GM23248 (cell line): Measurements from ENCODE around the gene GRIN3A.

Experiments
- EZH2 ChIP-seq: fragments of 200-600 bp; sonication (generic); IDR thresholded peaks from 2 replicates; pipeline ENCODE4 v1.6.1; 2018; ENCODE audit warnings: antibody characterized with exemption, mild to moderate bottlenecking; ENCODE audit not compliant: insufficient read depth, poor library complexity, severe bottlenecking
- EZH2phosphoT487 ChIP-seq: fragments of 200-600 bp; sonication (generic); IDR thresholded peaks from 2 replicates; pipeline ENCODE4 v1.6.1; 2018; ENCODE audit warnings: antibody characterized with exemption, moderate library complexity, mild to moderate bottlenecking, low read depth; ENCODE audit not compliant: insufficient read depth

DNA sequence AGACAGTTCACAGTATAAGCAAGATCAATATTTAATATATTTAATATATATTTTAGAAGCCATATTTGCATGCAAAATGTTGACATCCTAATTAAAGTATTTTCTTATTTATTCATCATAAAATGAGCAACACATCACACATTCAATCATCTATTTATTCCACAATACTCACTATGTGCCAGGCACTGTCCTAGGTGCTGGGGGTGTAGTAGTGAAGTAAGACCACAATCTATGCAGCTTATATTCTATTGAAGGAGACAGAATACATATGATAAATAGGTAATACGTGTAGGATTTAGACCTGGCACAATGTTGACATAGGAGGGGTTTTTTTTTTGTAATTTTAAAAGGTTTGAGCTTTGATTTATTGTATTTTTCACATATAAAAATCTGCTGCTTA is 63.1 kb downstream of the GRIN3A start:
- TF ChIP-seq EZH2 (no peak), EZH2phosphoT487 (no peak)
